Nephron (organoid): ENCODE data around the gene UBB.

Experiments used
- H3K27ac Mint-ChIP-seq, 3 experiments: 2 replicates each; pipeline ENCODE4 v1.8.0; 2020; ENCODE audit warnings: mixed read lengths in 3 of 3, mild to moderate bottlenecking in 2 of 3, moderate library complexity in 1 of 3
- H3K27me3 Mint-ChIP-seq: 2 replicates; pipeline ENCODE4 v1.8.0; 2021; ENCODE audit warnings: low read depth, mild to moderate bottlenecking, moderate library complexity, mixed read lengths
- H3K36me3 Mint-ChIP-seq: 2 replicates; pipeline ENCODE4 v1.8.0; 2020; ENCODE audit warnings: low read depth, mixed read lengths
- H3K4me1 Mint-ChIP-seq: 2 replicates; pipeline ENCODE4 v1.8.0; 2020; ENCODE audit warnings: mixed read lengths
- H3K4me3 Mint-ChIP-seq, 3 experiments: 2 replicates each; pipeline ENCODE4 v1.8.0; 2020; ENCODE audit warnings: mild to moderate bottlenecking in 3 of 3, mixed read lengths in 3 of 3, moderate library complexity in 2 of 3
- H3K9me3 Mint-ChIP-seq: 2 replicates; pipeline ENCODE4 v1.8.0; 2020; ENCODE audit warnings: mixed read lengths
- TF ChIP-seq, protein P1 (sequence below), 3 experiments: fragments of 200-600 bp; sonication (generic); IDR thresholded peaks; one replicate each; pipeline ENCODE4 v1.5.0; 2021; ENCODE audit warnings: antibody characterized with exemption in 3 of 3; ENCODE audit not compliant: unreplicated experiment in 3 of 3

UBB gene

GRCh38 chr17:16363749-16364536 lies 16.9 kb upstream of the UBB start:
- H3K4me1 Mint-ChIP-seq: peaks cover 15% of the 10 kb centered on the region
- no peaks in the 10 kb centered on the region for H3K9me3 Mint-ChIP-seq
- H3K27ac Mint-ChIP-seq: peak overlapping the region in 2 of 3 experiments; percentile 31 to 69
- TF ChIP-seq, protein P1, sequence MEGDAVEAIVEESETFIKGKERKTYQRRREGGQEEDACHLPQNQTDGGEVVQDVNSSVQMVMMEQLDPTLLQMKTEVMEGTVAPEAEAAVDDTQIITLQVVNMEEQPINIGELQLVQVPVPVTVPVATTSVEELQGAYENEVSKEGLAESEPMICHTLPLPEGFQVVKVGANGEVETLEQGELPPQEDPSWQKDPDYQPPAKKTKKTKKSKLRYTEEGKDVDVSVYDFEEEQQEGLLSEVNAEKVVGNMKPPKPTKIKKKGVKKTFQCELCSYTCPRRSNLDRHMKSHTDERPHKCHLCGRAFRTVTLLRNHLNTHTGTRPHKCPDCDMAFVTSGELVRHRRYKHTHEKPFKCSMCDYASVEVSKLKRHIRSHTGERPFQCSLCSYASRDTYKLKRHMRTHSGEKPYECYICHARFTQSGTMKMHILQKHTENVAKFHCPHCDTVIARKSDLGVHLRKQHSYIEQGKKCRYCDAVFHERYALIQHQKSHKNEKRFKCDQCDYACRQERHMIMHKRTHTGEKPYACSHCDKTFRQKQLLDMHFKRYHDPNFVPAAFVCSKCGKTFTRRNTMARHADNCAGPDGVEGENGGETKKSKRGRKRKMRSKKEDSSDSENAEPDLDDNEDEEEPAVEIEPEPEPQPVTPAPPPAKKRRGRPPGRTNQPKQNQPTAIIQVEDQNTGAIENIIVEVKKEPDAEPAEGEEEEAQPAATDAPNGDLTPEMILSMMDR (IDR thresholded peaks at IDR 0.05; ENCODE audit: unreplicated experiment in 3 of 3): peak; percentile 92 to 94 (median 94)
- no peak overlapping the region for H3K4me3 Mint-ChIP-seq
- H3K27me3 Mint-ChIP-seq: no peaks in the 10 kb centered on the region
- H3K36me3 Mint-ChIP-seq: no peaks in the 10 kb centered on the region

- no peaks in the 10 kb centered on the region for H3K9me3 Mint-ChIP-seq
- no peaks in the 10 kb centered on the region for H3K36me3 Mint-ChIP-seq
- H3K4me3 Mint-ChIP-seq: no peak overlapping the region
- peak overlapping the region in 2 of 3 experiments; percentile 31 to 69 for H3K27ac Mint-ChIP-seq
- no peaks in the 10 kb centered on the region for H3K27me3 Mint-ChIP-seq
- peaks cover 15% of the 10 kb centered on the region for H3K4me1 Mint-ChIP-seq
- TF ChIP-seq, protein P1 (IDR thresholded peaks at IDR 0.05; ENCODE audit: unreplicated experiment in 3 of 3): no peak
Observed at GRCh38 chr17:16364625-16365024, 16.3 kb upstream of the UBB start.

DNA sequence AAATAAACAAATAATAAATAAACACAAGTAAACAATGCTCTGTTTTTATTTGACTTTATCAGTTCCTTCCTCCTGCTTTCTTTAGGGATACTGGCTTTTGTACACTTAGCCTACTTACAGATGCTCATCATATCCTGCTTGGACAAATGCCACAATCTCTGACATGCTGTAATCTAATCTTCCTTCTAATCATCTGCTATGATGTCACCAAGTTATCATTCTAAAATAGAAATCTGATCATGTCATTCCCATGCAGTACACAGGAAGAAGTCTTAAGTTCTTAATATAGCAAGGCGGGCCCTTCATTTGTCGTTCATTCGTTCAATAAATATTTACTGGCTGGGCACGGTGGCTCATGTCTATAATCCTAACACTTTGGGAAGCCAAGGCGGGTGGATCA lies 9.1 kb upstream of the UBB start:
- no peak overlapping the region for H3K27ac Mint-ChIP-seq
- no peaks in the 10 kb centered on the region for H3K9me3 Mint-ChIP-seq
- TF ChIP-seq, protein P1 (IDR thresholded peaks at IDR 0.05; ENCODE audit: unreplicated experiment in 3 of 3): no peak
- peaks cover 9% of the 10 kb centered on the region for H3K4me1 Mint-ChIP-seq
- H3K4me3 Mint-ChIP-seq: no peak overlapping the region
- no peaks in the 10 kb centered on the region for H3K36me3 Mint-ChIP-seq
- no peaks in the 10 kb centered on the region for H3K27me3 Mint-ChIP-seq

DNA sequence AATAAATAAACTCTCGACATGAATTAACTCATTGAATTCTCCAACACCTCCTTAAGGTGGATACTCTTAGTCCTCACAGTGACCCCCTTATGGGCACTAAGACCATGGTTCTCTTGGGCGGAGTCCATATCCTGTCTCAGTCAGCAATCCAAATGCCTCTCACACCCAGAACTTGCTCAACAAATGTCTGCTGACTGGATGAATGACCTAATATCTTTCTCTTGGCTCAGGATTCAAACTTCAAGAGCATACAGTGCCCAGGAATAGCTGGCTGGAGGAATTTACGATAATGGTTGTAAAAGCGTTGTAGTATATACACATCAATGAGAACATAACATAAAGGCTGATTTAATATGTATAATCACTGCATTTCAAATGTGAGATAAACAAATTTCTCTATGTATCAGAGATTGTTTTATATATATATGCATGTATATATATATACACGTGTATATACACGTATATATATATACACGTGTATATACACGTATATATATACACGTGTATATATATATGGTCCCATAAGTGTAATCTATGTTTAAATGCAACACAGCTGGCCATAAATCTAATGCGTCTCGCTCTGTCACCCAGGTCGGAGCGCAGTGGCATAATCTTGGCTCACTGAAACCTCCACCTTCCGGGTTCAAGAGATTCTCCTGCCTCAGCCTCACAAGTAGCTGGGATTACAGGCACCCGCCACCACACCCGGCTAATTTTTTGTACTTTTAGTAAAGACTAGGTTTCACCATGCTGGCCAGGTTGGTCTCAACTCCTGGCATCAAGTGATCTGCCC lies 6.5 kb upstream of the UBB start:
- no peaks in the 10 kb centered on the region for H3K27me3 Mint-ChIP-seq
- H3K4me3 Mint-ChIP-seq: no peak overlapping the region
- H3K36me3 Mint-ChIP-seq: no peaks in the 10 kb centered on the region
- no peak overlapping the region for H3K27ac Mint-ChIP-seq
- TF ChIP-seq, protein P1 (IDR thresholded peaks at IDR 0.05; ENCODE audit: unreplicated experiment in 3 of 3): no peak
- H3K4me1 Mint-ChIP-seq: peaks cover 9% of the 10 kb centered on the region
- H3K9me3 Mint-ChIP-seq: no peaks in the 10 kb centered on the region

DNA sequence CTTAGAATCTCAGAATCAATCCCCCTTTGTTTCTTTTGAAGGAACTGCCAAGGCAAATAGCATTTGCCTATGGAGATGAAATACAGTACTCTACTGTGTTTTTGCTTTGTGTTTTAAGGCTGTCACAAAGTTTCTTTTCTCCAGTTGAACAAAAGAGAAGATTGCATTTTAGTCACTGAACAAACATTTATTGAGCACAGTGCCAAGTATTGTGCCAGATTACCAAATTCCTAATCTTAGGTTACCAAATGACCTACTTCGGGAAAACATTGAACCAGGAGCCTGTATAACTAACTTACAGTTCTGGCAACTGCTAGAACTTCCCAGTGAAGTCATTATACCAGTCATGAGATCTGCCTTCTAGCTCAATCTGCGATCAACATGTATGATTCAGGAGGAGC lies 3.0 kb upstream of the UBB start:
- H3K4me1 Mint-ChIP-seq: peaks cover 27% of the 10 kb centered on the region
- H3K36me3 Mint-ChIP-seq: peaks cover 25% of the 10 kb centered on the region
- TF ChIP-seq, protein P1 (IDR thresholded peaks at IDR 0.05; ENCODE audit: unreplicated experiment in 3 of 3): no peak
- H3K27me3 Mint-ChIP-seq: peaks cover 4% of the 10 kb centered on the region
- peaks cover 2% of the 10 kb centered on the region for H3K9me3 Mint-ChIP-seq
- peak overlapping the region in 1 of 3 experiments; percentile 34 for H3K4me3 Mint-ChIP-seq
- H3K27ac Mint-ChIP-seq: peak overlapping the region; percentile 55 to 77 (median 72)
